ENCODE results near the gene RAD51B.

GRCh38 chr14:68611599-68611998 lies 792.0 kb downstream of the RAD51B start:
- TF ChIP-seq CTCF (IDR thresholded peaks at IDR 0.05) (no peak), POLR2A (IDR thresholded peaks at IDR 0.05) (no peak)
